Endodermal cell (in vitro differentiated cells): Measurements from ENCODE around the gene HOXB3. TPM values are rescaled to one million over a fixed set of nuclear protein-coding genes. Genes with fewer than 3 reads are reported as not detected.

Experiments
- DNase-seq: peaks from one replicate; pipeline ENCODE4 v3.0.0-alpha.2; 2017
- H3K27ac ChIP-seq: 2 replicates; pipeline ENCODE4 v1.5.1; 2013; ENCODE audit warnings: mild to moderate bottlenecking, low read depth, low read length, moderate library complexity
- H3K27me3 ChIP-seq: 2 replicates; pipeline ENCODE4 v1.6.1; 2013; ENCODE audit warnings: mild to moderate bottlenecking, low read length, moderate library complexity; ENCODE audit not compliant: insufficient read depth, control insufficient read depth, poor library complexity, severe bottlenecking
- H3K36me3 ChIP-seq: 2 replicates; pipeline ENCODE4 v1.7.0; 2013; ENCODE audit warnings: mild to moderate bottlenecking, low read length, moderate library complexity; ENCODE audit not compliant: control insufficient read depth, insufficient read depth
- H3K4me1 ChIP-seq: one replicate; pipeline ENCODE4 v1.7.0; 2013; ENCODE audit warnings: low read length; ENCODE audit not compliant: control insufficient read depth, insufficient read depth
- H3K4me3 ChIP-seq: 2 replicates; pipeline ENCODE4 v1.5.1; 2013; ENCODE audit warnings: mild to moderate bottlenecking, low read length, moderate library complexity
- H3K9ac ChIP-seq: 2 replicates; pipeline ENCODE4 v1.6.1; 2013; ENCODE audit warnings: mild to moderate bottlenecking, low read length, moderate library complexity; ENCODE audit not compliant: poor library complexity, severe bottlenecking; ENCODE audit errors: extremely low read depth
- H3K9me3 ChIP-seq: 2 replicates; pipeline ENCODE4 v1.6.1; 2013; ENCODE audit warnings: mild to moderate bottlenecking, low read length, moderate library complexity; ENCODE audit not compliant: control insufficient read depth
- H3K27ac Mint-ChIP-seq: 2 replicates; pipeline ENCODE4 v1.8.0; 2020; ENCODE audit warnings: mixed read lengths
- H3K27me3 Mint-ChIP-seq: 2 replicates; pipeline ENCODE4 v1.8.0; 2021; ENCODE audit warnings: mild to moderate bottlenecking, mixed read lengths; ENCODE audit not compliant: insufficient read depth
- H3K36me3 Mint-ChIP-seq: 2 replicates; pipeline ENCODE4 v1.8.0; 2020; ENCODE audit warnings: low read depth, mixed read lengths
- H3K4me1 Mint-ChIP-seq: 2 replicates; pipeline ENCODE4 v1.8.0; 2020; ENCODE audit warnings: mixed read lengths
- H3K4me3 Mint-ChIP-seq: 2 replicates; pipeline ENCODE4 v1.8.0; 2020; ENCODE audit warnings: mild to moderate bottlenecking, moderate library complexity, mixed read lengths
- H3K9me3 Mint-ChIP-seq: 2 replicates; pipeline ENCODE4 v1.8.0; 2020; ENCODE audit warnings: mild to moderate bottlenecking, mixed read lengths
- WGBS, 2 experiments: methylation state at CpG; one replicate each; pipeline versions ENCODE4 v1.1.5 to v1.1.7; 2013; ENCODE audit warnings: missing lambda C conversion rate in 2 of 2, mixed read lengths in 1 of 2; ENCODE audit not compliant: insufficient coverage in 1 of 2, insufficient read length in 1 of 2; 5-methylcytosine and 5-hydroxymethylcytosine counted together
- total RNA-seq, 2 donors: library from RNA; stranded (reverse); fragmentation: NEBNext Ultra II Directional in 1 of 2; extraction: Animal tissue kit (Norgen Biotek cat#: 25700) in 1 of 2; gene quantifications; 2 replicates in 1 of 2; 3 replicates in 1 of 2; pipeline ENCODE4 v1.2.1, GENCODE V29; 2021
- TF ChIP-seq, protein P1 (sequence below): fragments of 200-600 bp; sonication (generic); conservative IDR thresholded peaks from 2 replicates; pipeline ENCODE4 v1.5.0; 2021; ENCODE audit warnings: antibody characterized with exemption, mild to moderate bottlenecking

HOXB3 gene
- total RNA-seq, 2 donors from 2014 or later, result not detected

- H3K4me1 ChIP-seq, result peaks cover 11% of the 10 kb centered on the region
- Mint-ChIP-seq H3K9me3 (no peaks in the 10 kb centered on the region), H3K27me3 (peaks cover 34% of the 10 kb centered on the region), H3K4me1 (peaks cover 17% of the 10 kb centered on the region), H3K36me3 (no peaks in the 10 kb centered on the region), H3K27ac (no peak overlapping the region), H3K4me3 (no peak overlapping the region)
- H3K9me3 ChIP-seq, result no peaks in the 10 kb centered on the region
- no peak for DNase-seq
- no peak overlapping the region for H3K9ac ChIP-seq
- WGBS, 2 experiments, result 11 to 26% methylated on average over 4 to 6 of the region's 7 CpGs
- TF ChIP-seq, protein P1, sequence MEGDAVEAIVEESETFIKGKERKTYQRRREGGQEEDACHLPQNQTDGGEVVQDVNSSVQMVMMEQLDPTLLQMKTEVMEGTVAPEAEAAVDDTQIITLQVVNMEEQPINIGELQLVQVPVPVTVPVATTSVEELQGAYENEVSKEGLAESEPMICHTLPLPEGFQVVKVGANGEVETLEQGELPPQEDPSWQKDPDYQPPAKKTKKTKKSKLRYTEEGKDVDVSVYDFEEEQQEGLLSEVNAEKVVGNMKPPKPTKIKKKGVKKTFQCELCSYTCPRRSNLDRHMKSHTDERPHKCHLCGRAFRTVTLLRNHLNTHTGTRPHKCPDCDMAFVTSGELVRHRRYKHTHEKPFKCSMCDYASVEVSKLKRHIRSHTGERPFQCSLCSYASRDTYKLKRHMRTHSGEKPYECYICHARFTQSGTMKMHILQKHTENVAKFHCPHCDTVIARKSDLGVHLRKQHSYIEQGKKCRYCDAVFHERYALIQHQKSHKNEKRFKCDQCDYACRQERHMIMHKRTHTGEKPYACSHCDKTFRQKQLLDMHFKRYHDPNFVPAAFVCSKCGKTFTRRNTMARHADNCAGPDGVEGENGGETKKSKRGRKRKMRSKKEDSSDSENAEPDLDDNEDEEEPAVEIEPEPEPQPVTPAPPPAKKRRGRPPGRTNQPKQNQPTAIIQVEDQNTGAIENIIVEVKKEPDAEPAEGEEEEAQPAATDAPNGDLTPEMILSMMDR, result no peak
- H3K27ac ChIP-seq, result peak overlapping the region; percentile 37
- peaks cover 99% of the 10 kb centered on the region for H3K27me3 ChIP-seq
- no peaks in the 10 kb centered on the region for H3K36me3 ChIP-seq
- no peak overlapping the region for H3K4me3 ChIP-seq
Observed at GRCh38 chr17:48575066-48575582, 14.9 kb downstream of the HOXB3 start.

- Mint-ChIP-seq H3K4me1 (peaks cover 17% of the 10 kb centered on the region), H3K27me3 (peaks cover 28% of the 10 kb centered on the region), H3K4me3 (no peak overlapping the region), H3K36me3 (no peaks in the 10 kb centered on the region), H3K27ac (no peak overlapping the region), H3K9me3 (no peaks in the 10 kb centered on the region)
- Histone ChIP-seq H3K4me3 (no peak overlapping the region), H3K9me3 (no peaks in the 10 kb centered on the region), H3K27me3 (peaks cover 99% of the 10 kb centered on the region), H3K9ac (no peak overlapping the region), H3K4me1 (peaks cover 11% of the 10 kb centered on the region), H3K36me3 (no peaks in the 10 kb centered on the region), H3K27ac (peak overlapping the region; percentile 37)
- no peak for DNase-seq
- WGBS, 2 experiments, result 22 to 23% methylated on average over 6 to 8 of the region's 8 CpGs
- TF ChIP-seq, protein P1, result no peak
Observed at GRCh38 chr17:48574505-48575065, 15.5 kb downstream of the HOXB3 start.

DNA sequence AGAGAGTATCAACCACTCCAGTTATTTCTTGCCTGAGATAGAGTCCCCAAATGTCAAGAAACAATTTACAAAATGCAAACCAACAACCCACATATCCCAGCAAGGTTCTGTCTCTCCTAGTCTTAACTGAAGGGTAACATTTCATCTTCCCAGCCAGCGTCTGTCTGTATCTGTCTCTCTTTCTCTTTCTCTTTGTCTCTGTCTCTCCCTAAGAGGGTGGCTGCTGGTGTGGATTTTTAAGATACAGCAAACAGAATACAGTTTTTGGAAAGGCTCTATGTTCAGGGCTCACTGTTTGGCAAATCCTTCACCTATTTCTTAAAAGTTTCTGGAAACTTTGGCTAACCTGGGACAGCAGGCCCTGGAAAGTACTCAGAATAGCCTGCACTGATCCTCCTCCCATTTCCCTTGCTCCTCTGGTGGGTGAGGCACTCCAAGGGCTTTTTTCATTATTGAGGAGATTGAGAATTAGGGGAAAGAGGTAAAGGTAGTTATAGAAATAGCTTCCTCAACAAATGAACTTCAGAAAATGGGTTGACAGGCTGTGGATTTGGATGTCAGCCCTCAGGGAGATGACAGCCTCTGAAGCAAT lies 18.1 kb downstream of the HOXB3 start:
- Mint-ChIP-seq H3K9me3 (no peaks in the 10 kb centered on the region), H3K27ac (no peak overlapping the region), H3K4me1 (peaks cover 16% of the 10 kb centered on the region), H3K4me3 (no peak overlapping the region), H3K27me3 (peaks cover 4% of the 10 kb centered on the region), H3K36me3 (no peaks in the 10 kb centered on the region)
- WGBS, 2 experiments, result 14% methylated on average over 1 of the region's 1 CpG; no CpG with 5 or more reads in 1 of the 2 experiments
- Histone ChIP-seq H3K9me3 (peaks cover 5% of the 10 kb centered on the region), H3K36me3 (no peaks in the 10 kb centered on the region), H3K27ac (no peak overlapping the region), H3K27me3 (peaks cover 100% of the 10 kb centered on the region), H3K9ac (no peak overlapping the region), H3K4me1 (peaks cover 13% of the 10 kb centered on the region), H3K4me3 (no peak overlapping the region)
- TF ChIP-seq, protein P1, result no peak
- DNase-seq, result no peak
